Keratinocyte (primary cell): ENCODE data around the gene TMEM217. TPM values are rescaled to one million over a fixed set of nuclear protein-coding genes. Genes with fewer than 3 reads are reported as not detected.

Source experiments
- DNase-seq: peaks from one replicate; pipeline ENCODE4 v3.0.0-alpha.2; 2011; ENCODE audit warnings: low read depth, missing footprints, low spot score
- FAIRE-seq: peaks from 2 replicates; lab custom pipeline; 2011; peaks lifted over from hg19 to GRCh38; lab: Jason Lieb, UNC
- H2AFZ ChIP-seq: 2 replicates; pipeline ENCODE4 v1.6.0; 2012; ENCODE audit warnings: low read length, control low read depth, inconsistent platforms; ENCODE audit not compliant: control insufficient read depth
- H3K27ac ChIP-seq: 2 replicates; pipeline ENCODE4 v1.5.1; 2011; ENCODE audit warnings: low read length; ENCODE audit not compliant: control insufficient read depth, insufficient read depth
- H3K27me3 ChIP-seq: 3 replicates; pipeline ENCODE4 v1.6.0; 2011; ENCODE audit warnings: low read length; ENCODE audit not compliant: control insufficient read depth, insufficient read depth; ENCODE audit errors: extremely low read depth
- H3K36me3 ChIP-seq, 2 experiments: 2 replicates in 1 of 2; 3 replicates in 1 of 2; pipeline ENCODE4 v1.5.1; 2011; ENCODE audit warnings: low read length in 2 of 2, mild to moderate bottlenecking in 1 of 2; ENCODE audit not compliant: control insufficient read depth in 2 of 2, insufficient read depth in 2 of 2; ENCODE audit errors: extremely low read depth in 1 of 2
- H3K4me1 ChIP-seq: 3 replicates; pipeline ENCODE4 v1.5.1; 2011; ENCODE audit warnings: low read length; ENCODE audit not compliant: control insufficient read depth, insufficient read depth; ENCODE audit errors: extremely low read depth
- H3K4me2 ChIP-seq: 3 replicates; pipeline ENCODE4 v1.6.0; 2011; ENCODE audit warnings: low read depth, low read length; ENCODE audit not compliant: control insufficient read depth, insufficient read depth; ENCODE audit errors: extremely low read depth
- H3K4me3 ChIP-seq, 3 experiments: fragments of 200-600 bp in 1 of 3; sonication (generic) in 1 of 3; 2 replicates in 2 of 3; 3 replicates in 1 of 3; pipeline ENCODE4 v1.5.1; 2011 to 2016; ENCODE audit warnings: low read length in 3 of 3, mild to moderate bottlenecking in 3 of 3, control low read depth in 2 of 3, inconsistent platforms in 1 of 3, low read depth in 1 of 3, mixed read lengths in 1 of 3, mixed run types in 1 of 3, moderate library complexity in 1 of 3; ENCODE audit not compliant: control insufficient read depth in 2 of 3, insufficient read depth in 2 of 3; ENCODE audit errors: extremely low read depth in 1 of 3
- H3K79me2 ChIP-seq: 2 replicates; pipeline ENCODE4 v1.6.0; 2012; ENCODE audit warnings: low read length; ENCODE audit not compliant: control insufficient read depth, insufficient read depth
- H3K9ac ChIP-seq: 3 replicates; pipeline ENCODE4 v1.6.0; 2011; ENCODE audit warnings: low read length; ENCODE audit not compliant: control insufficient read depth, insufficient read depth; ENCODE audit errors: extremely low read depth
- H3K9me1 ChIP-seq: 3 replicates; pipeline ENCODE4 v1.6.0; 2011; ENCODE audit warnings: low read length; ENCODE audit not compliant: control insufficient read depth, insufficient read depth; ENCODE audit errors: extremely low read depth
- H3K9me3 ChIP-seq: 2 replicates; pipeline ENCODE4 v1.5.1; 2012; ENCODE audit warnings: low read depth, low read length; ENCODE audit not compliant: control insufficient read depth
- H4K20me1 ChIP-seq: 3 replicates; pipeline ENCODE4 v1.6.0; 2011; ENCODE audit warnings: low read length; ENCODE audit not compliant: control insufficient read depth, insufficient read depth; ENCODE audit errors: extremely low read depth
- CTCF ChIP-seq, 3 experiments: IDR thresholded peaks in 1 of 3; conservative IDR thresholded peaks in 1 of 3; optimal IDR thresholded peaks in 1 of 3; 2 replicates in 2 of 3; 3 replicates in 1 of 3; pipeline versions ENCODE3 to v1.5.1; 2011; ENCODE audit warnings: low read length in 3 of 3, mild to moderate bottlenecking in 3 of 3, moderate library complexity in 2 of 3, control low read depth in 1 of 3, inconsistent platforms in 1 of 3; ENCODE audit not compliant: insufficient read depth in 2 of 3; ENCODE audit errors: extremely low read depth in 1 of 3
- EZH2 ChIP-seq: IDR thresholded peaks from one replicate; pipeline ENCODE4 v1.6.1; 2012; ENCODE audit warnings: inconsistent platforms, mild to moderate bottlenecking, low read length, moderate library complexity
- dilution Hi-C: fragments of 300-500 bp; cut with MboI; formaldehyde crosslinking; loops from one replicate; pipeline ENCODE4 v1.7.0; 2020; ENCODE audit warnings: low sequenced_read_pairs; ENCODE audit not compliant: extremely low pct_ligation_motif_present
- polyA plus RNA-seq, 5 experiments: library from polyadenylated mRNA; depleted of rRNA in 3 of 5; stranded (reverse) in 3 of 5; stranded (forward) in 1 of 5; unstranded in 1 of 5; fragments of >200 nt; gene quantifications; 1 replicate in 1 of 5; 2 replicates in 3 of 5; 3 replicates in 1 of 5; pipeline versions ENCODE4 v1.2.1 to v1.2.3, GENCODE V29; 2011 to 2012; ENCODE audit warnings: missing spikeins in 2 of 5, low read depth in 1 of 5, low replicate concordance in 1 of 5

TMEM217 gene
- polyA plus RNA-seq, 1 donor (not counting 4 experiments of a cell fraction or from before 2014, with no cell fraction given) = 0.80 TPM

- H3K4me1 ChIP-seq = peaks cover 18% of the 10 kb centered on the region
- no peak overlapping the region for H3K9ac ChIP-seq
- H3K79me2 ChIP-seq = peaks cover 69% of the 10 kb centered on the region
- peaks cover 0 to 4% of the 10 kb centered on the region in 2 experiments for H3K36me3 ChIP-seq
- TF ChIP-seq CTCF (optimal IDR thresholded peaks at IDR 0.05 in 1 of 3, IDR thresholded peaks at IDR 0.05 in 1 of 3, conservative IDR thresholded peaks at IDR 0.05 in 1 of 3; ENCODE audit: extremely low read depth in 1 of 3, insufficient read depth in 2 of 3, low read length in 3 of 3) (no peak), EZH2 (no peak)
- H3K27ac ChIP-seq = no peak overlapping the region
- dilution Hi-C loops = no loop called here
- FAIRE-seq (peak; percentile 29), DNase-seq (no peak)
- H3K9me1 ChIP-seq = peaks cover 3% of the 10 kb centered on the region
- H3K4me3 ChIP-seq = no peak overlapping the region
- peak overlapping the region; percentile 29 for H3K4me2 ChIP-seq
- no peak overlapping the region for H2AFZ ChIP-seq
- no peaks in the 10 kb centered on the region for H3K27me3 ChIP-seq
- H3K9me3 ChIP-seq = no peaks in the 10 kb centered on the region
- no peaks in the 10 kb centered on the region for H4K20me1 ChIP-seq
These were observed 4.6 kb upstream of the TMEM217 start for GRCh38 chr6:37262446-37263026.

- Histone ChIP-seq H3K9me3 (no peaks in the 10 kb centered on the region), H3K4me1 (peaks cover 25% of the 10 kb centered on the region), H3K27me3 (no peaks in the 10 kb centered on the region), H3K9me1 (peaks cover 3% of the 10 kb centered on the region), H2AFZ (no peak overlapping the region), H3K27ac (no peak overlapping the region), H3K79me2 (peaks cover 66% of the 10 kb centered on the region), H3K36me3 (peaks cover 0 to 4% of the 10 kb centered on the region in 2 experiments), H3K4me2 (no peak overlapping the region), H4K20me1 (no peaks in the 10 kb centered on the region), H3K9ac (no peak overlapping the region), H3K4me3 (no peak overlapping the region)
- no peak for TF ChIP-seq EZH2
- no peak for TF ChIP-seq CTCF (optimal IDR thresholded peaks at IDR 0.05 in 1 of 3, IDR thresholded peaks at IDR 0.05 in 1 of 3, conservative IDR thresholded peaks at IDR 0.05 in 1 of 3; ENCODE audit: extremely low read depth in 1 of 3, insufficient read depth in 2 of 3, low read length in 3 of 3)
- DNase-seq (no peak), FAIRE-seq (no peak)
- dilution Hi-C loops = no loop called here
These were observed 3.3 kb upstream of the TMEM217 start for GRCh38 chr6:37261198-37261597.
